NCI-H146 treated with DMSO at 0.1 percent for 48 hours (cell line): ENCODE results near the gene COL9A1.

Experiments used
- DNase-seq: peaks from one replicate; lab custom pipeline; 2025; ENCODE audit not compliant: unreplicated experiment; lab: John Stamatoyannopoulos, UW

COL9A1 gene

DNA sequence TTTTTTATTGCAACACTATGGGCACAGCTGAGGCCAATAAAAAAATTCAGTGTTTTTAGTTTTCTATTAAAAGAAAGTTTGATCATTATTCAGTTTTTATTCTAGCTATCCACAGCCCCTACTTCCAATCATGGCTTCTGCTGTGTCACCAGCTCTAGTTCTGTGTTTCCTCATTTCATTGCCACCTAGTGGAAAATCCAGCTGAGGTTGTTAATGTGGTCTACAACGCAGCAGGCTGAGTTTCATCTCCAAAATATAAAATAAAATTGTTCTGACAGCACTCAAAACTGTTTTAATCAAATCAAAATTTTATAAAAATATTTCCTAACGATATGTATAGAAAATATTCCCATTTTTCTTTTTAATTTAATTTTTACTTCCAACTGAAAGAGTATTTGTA lies 13.6 kb downstream of the COL9A1 start:
- no peak for DNase-seq

- DNase-seq, result no peak
Measured at GRCh38 chr6:70286905-70287304, 16.0 kb downstream of the COL9A1 start.

GRCh38 chr6:70285201-70285600 lies 17.7 kb downstream of the COL9A1 start:
- no peak for DNase-seq

GRCh38 chr6:70282919-70283461 lies 19.9 kb downstream of the COL9A1 start:
- no peak for DNase-seq

DNA sequence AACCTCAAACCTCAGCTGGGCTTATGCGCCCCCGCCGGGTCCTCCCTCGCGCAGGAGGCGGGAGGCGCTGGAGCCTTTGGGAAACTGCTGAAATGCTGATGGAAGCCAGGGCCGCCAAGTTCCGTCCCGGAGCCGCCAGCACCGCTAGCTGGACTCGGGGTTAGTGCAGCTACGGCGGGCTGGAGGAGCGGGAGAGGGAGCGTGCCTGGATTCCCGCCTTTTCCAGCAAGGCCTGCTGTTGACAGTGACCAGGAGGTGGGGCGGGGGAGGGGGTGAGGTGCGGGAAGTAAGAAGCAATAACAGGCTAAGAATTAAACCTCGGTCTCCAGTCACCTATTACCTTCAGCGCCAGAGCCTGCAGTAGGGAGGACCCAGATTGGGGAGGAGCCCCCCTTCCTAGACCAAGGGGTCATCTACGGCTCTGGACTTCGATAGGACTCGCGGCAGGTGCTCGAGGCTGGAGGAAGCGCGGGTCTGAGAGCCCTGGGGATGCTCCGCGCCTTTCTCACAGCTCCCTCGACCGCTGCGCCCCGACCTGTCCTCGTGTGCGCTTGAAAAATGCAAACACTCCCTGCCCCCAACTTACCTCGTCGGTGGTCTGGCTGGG lies 20.5 kb downstream of the COL9A1 start:
- DNase-seq, result no peak

DNA sequence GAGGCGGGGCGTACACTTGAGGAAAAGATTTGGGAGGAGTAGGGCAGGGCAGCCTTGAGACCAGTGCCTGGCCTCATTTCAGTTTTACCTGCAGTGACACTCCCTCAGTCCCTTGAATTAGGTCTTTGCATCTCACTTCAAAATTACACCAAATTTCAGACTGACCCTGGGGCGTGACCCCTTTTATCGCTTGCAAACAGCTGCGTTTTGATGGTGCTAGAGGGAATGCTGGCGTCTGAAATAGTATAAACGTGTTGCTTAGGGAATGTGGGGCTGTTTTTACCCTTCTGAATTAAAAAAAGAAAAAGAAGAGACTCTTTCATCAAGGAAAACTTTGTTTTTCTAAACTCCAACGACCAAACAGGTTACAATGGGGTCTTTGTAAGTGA lies 21.0 kb downstream of the COL9A1 start:
- no peak for DNase-seq

GRCh38 chr6:70280400-70280853 lies 22.5 kb downstream of the COL9A1 start:
- DNase-seq, result no peak

DNA sequence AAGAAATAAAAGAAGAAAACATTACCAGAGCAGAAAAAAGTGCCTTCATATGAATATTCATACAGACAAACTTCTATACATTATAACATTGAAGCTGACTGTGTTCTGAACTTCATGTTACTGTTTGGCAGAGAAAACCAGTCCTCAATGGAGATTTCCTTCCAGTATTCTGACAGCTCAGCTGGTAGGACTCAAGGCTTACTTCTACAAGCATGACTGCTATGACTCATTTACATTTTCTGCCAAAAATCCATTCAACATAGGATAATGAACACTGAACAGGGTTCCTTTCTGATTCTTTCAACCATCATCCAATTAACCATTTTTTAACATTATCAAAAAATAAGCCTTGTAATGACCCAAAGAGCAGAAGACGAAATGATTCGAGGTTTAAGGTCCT lies 25.4 kb downstream of the COL9A1 start:
- DNase-seq, result no peak

DNA sequence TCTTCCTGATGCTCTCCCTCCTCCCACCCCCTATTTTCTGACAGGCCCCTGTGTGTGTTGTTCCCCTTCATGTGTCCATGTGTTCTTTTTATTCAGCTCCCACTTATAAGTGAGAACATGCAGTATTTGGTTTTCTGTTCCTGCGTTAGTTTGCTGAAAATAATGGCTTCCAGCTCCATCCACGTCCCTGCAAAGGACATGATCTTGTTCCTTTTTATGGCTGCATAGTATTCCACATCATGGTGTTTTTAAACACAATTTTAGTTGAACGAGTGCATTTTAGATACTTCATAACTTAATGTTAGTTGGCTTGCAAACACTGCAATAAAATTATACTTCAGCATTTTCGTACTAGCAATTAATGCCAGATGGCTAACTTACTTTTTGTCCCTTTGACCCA lies 28.5 kb downstream of the COL9A1 start:
- no peak for DNase-seq

DNA sequence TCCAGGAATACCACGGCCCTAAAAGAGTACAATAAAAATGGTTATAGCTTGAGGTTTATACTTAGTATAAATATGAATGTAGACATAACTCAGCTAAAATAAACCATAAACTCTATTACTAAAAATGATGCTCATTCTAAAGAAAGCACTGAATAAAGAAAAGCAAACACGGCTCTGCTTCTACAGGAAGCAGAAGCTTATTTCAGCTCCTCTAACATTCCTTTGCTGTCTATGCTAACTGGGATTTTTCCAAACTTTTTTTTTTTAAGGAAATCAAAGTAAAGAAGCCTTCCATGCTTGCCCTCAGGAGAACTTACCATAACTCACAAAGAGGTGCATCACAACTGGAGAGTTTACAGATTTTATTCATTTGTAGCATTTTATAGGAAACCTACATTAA lies 30.8 kb downstream of the COL9A1 start:
- DNase-seq, result no peak

DNA sequence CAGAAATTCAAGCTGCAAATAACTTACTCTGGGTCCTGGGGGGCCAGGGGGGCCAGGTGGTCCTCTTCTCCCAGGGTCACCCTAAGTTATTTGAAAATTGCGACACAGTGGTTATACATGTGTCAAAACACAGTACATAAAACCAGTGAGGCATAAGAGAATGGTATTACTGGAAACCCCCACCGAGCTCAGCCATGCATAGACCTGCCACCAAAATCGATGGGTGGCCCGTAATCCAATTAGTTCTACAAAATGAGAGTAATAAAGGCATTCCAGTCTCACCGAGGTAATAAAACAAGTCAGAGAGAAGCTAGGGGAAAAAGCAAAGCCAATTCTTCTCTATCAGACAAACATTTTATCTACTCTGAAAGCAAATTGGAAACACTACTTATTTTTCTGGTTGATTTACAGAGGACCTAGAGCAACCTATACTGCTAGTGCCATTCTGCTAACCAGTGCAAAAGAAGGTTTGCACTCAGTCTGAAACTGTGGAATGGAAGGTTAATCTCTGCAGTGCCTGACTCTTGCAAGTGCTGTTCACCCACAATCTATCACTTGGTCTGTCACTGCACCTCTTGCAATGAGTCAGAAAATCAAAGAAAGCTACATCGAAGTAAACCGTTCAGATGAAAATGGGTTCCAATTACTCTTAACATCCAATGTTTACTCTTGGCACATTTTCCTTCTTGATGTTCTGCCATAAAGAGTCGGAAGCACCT lies 32.4 kb downstream of the COL9A1 start:
- DNase-seq, result no peak

GRCh38 chr6:70266142-70266541 lies 36.7 kb downstream of the COL9A1 start:
- DNase-seq, result no peak

GRCh38 chr6:70264306-70264705 lies 38.6 kb downstream of the COL9A1 start:
- no peak for DNase-seq

GRCh38 chr6:70258483-70258882 lies 44.4 kb downstream of the COL9A1 start:
- no peak for DNase-seq

DNA sequence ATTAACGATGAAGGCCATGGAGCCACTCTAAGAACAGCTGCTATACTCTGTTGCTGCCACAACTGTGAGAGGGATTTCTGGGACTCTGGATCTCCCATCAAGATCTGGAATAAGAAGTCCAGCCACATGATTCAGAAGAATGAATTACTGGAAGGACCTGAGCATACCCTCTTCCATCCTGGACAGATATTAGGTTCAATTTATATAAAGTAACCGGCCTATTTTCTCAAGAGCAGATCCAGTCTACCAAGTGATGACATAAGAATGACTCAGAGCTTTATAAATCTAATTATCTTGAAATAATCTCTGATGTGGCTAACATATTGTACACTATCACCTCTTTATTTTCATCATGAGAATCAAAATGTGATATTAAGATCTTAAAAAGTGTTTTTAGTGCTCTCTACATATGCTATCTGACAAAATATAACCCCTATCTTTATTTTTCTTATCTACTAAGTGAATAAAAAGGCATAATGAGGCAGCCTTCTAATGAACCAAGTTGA lies 45.1 kb downstream of the COL9A1 start:
- DNase-seq, result no peak

DNA sequence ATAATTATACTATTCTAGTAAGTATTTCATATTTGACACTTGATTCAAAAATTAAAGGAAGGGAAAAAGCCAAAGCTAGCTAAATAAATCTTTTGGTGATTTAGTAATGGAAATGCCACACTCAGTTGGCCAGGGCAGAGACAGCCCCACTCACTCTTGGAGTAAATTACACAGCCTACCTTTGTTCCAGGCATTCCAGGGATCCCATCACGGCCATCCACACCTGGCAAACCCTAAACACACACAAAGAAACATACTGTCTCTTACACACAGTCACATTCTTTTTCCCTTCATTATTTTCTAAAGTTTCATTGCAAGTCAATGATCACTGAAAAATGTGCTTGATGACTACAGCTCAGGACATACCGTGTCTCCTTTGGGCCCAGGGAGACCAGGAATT lies 48.1 kb downstream of the COL9A1 start:
- no peak for DNase-seq

DNA sequence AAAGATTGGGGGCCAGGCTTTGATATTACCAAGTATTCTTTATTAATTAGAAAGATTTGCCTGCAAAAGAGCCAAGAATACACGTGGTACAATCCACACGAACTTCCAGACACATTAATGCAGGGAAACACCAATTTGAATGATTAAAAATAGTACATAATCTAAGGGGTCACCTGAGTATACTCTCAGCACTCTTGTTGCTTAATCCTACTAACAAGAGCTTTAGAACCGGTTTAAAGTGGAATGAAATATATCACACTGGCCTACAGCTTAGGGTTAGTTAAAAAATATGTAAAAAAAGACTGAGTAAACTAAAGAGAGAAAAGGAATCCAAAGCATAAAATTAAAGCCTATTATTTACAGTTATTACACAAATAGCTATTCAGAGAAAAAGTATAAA lies 49.0 kb downstream of the COL9A1 start:
- DNase-seq, result no peak

- DNase-seq, result no peak
Measured at GRCh38 chr6:70252604-70253003, 50.3 kb downstream of the COL9A1 start.

- DNase-seq, result no peak
Measured at GRCh38 chr6:70246118-70246517, 56.8 kb downstream of the COL9A1 start.

- no peak for DNase-seq
Measured at GRCh38 chr6:70241991-70242420, 60.9 kb downstream of the COL9A1 start.

- DNase-seq, result no peak
Measured at GRCh38 chr6:70241031-70241430, 61.9 kb downstream of the COL9A1 start.

DNA sequence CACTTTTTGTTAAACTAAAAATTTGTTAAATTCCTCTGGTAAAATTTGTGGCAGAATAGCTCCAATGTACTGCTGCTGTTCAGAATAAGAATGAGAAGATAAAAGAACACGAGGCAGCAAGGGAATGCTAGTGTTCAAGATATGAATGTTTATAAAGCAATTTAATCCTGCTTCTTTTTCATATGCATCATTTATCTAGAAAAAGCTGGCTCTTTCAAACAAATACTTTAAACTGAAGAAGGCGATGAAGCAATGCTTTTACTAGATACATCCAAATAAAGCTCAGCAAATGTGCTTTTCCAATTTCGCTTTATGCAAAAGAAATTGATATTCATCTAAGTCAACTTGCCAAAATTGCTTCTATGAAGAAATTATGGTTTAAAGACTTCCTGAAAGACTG lies 66.5 kb downstream of the COL9A1 start:
- no peak for DNase-seq
